HG02943 (cell line): ENCODE measurements around the gene FSTL4.
"Not testable (repeated sequence)": the region's sequence is repeated elsewhere in the genome, so short reads cannot be mapped to it uniquely, and the experiment has no call there.

Experiments
- ATAC-seq: cut with Tn5 transposase; IDR thresholded peaks from one replicate; pipeline ENCODE4 v1.9.1; 2021; ENCODE audit warnings: mild to moderate bottlenecking, low read depth, moderate library complexity; ENCODE audit not compliant: unreplicated experiment

FSTL4 gene

GRCh38 chr5:133222040-133222439, 390.3 kb downstream of the FSTL4 start:
- no peak for ATAC-seq

GRCh38 chr5:133220851-133221674, 391.3 kb downstream of the FSTL4 start:
- ATAC-seq = no peak

- ATAC-seq = no peak
These were observed 393.0 kb downstream of the FSTL4 start for GRCh38 chr5:133219296-133219695.

GRCh38 chr5:133216138-133216537, 396.2 kb downstream of the FSTL4 start:
- ATAC-seq = not testable (repeated sequence)

- ATAC-seq = no peak
These were observed 398.1 kb downstream of the FSTL4 start for GRCh38 chr5:133214153-133214820.

GRCh38 chr5:133205649-133206048, 406.7 kb downstream of the FSTL4 start:
- ATAC-seq = no peak

GRCh38 chr5:133205204-133205603, 407.1 kb downstream of the FSTL4 start:
- ATAC-seq = no peak

- no peak for ATAC-seq
These were observed 408.7 kb downstream of the FSTL4 start for GRCh38 chr5:133203317-133204305.

GRCh38 chr5:133202066-133202665, 410.2 kb downstream of the FSTL4 start:
- no peak for ATAC-seq

- ATAC-seq = no peak
These were observed 411.0 kb downstream of the FSTL4 start for GRCh38 chr5:133201310-133201709.

GRCh38 chr5:133200256-133200655, 412.1 kb downstream of the FSTL4 start:
- ATAC-seq = no peak

- no peak for ATAC-seq
These were observed 412.7 kb downstream of the FSTL4 start for GRCh38 chr5:133199417-133200178.

GRCh38 chr5:133198511-133198910, 413.8 kb downstream of the FSTL4 start:
- ATAC-seq = no peak

GRCh38 chr5:133196441-133197085, 415.8 kb downstream of the FSTL4 start:
- ATAC-seq = no peak

- ATAC-seq = no peak
These were observed 417.1 kb downstream of the FSTL4 start for GRCh38 chr5:133195250-133195649.

GRCh38 chr5:133193794-133194193, 418.5 kb downstream of the FSTL4 start:
- ATAC-seq = no peak

GRCh38 chr5:133192716-133193115, 419.6 kb downstream of the FSTL4 start:
- no peak for ATAC-seq

GRCh38 chr5:133189881-133190280, 422.5 kb downstream of the FSTL4 start:
- no peak for ATAC-seq

GRCh38 chr5:133179405-133179804, 432.9 kb downstream of the FSTL4 start:
- no peak for ATAC-seq
